Endodermal cell (in vitro differentiated cells): Measurements from ENCODE around the gene FUT2. TPM values are rescaled to one million over a fixed set of nuclear protein-coding genes. Genes with fewer than 3 reads are reported as not detected.

ENCODE experiments used
- DNase-seq: peaks from one replicate; pipeline ENCODE4 v3.0.0-alpha.2; 2017
- H3K27ac ChIP-seq: 2 replicates; pipeline ENCODE4 v1.5.1; 2013; ENCODE audit warnings: mild to moderate bottlenecking, low read depth, low read length, moderate library complexity
- H3K27me3 ChIP-seq: 2 replicates; pipeline ENCODE4 v1.6.1; 2013; ENCODE audit warnings: mild to moderate bottlenecking, low read length, moderate library complexity; ENCODE audit not compliant: insufficient read depth, control insufficient read depth, poor library complexity, severe bottlenecking
- H3K36me3 ChIP-seq: 2 replicates; pipeline ENCODE4 v1.7.0; 2013; ENCODE audit warnings: mild to moderate bottlenecking, low read length, moderate library complexity; ENCODE audit not compliant: control insufficient read depth, insufficient read depth
- H3K4me1 ChIP-seq: one replicate; pipeline ENCODE4 v1.7.0; 2013; ENCODE audit warnings: low read length; ENCODE audit not compliant: control insufficient read depth, insufficient read depth
- H3K4me3 ChIP-seq: 2 replicates; pipeline ENCODE4 v1.5.1; 2013; ENCODE audit warnings: mild to moderate bottlenecking, low read length, moderate library complexity
- H3K9ac ChIP-seq: 2 replicates; pipeline ENCODE4 v1.6.1; 2013; ENCODE audit warnings: mild to moderate bottlenecking, low read length, moderate library complexity; ENCODE audit not compliant: poor library complexity, severe bottlenecking; ENCODE audit errors: extremely low read depth
- H3K9me3 ChIP-seq: 2 replicates; pipeline ENCODE4 v1.6.1; 2013; ENCODE audit warnings: mild to moderate bottlenecking, low read length, moderate library complexity; ENCODE audit not compliant: control insufficient read depth
- H3K27ac Mint-ChIP-seq: 2 replicates; pipeline ENCODE4 v1.8.0; 2020; ENCODE audit warnings: mixed read lengths
- H3K27me3 Mint-ChIP-seq: 2 replicates; pipeline ENCODE4 v1.8.0; 2021; ENCODE audit warnings: mild to moderate bottlenecking, mixed read lengths; ENCODE audit not compliant: insufficient read depth
- H3K36me3 Mint-ChIP-seq: 2 replicates; pipeline ENCODE4 v1.8.0; 2020; ENCODE audit warnings: low read depth, mixed read lengths
- H3K4me1 Mint-ChIP-seq: 2 replicates; pipeline ENCODE4 v1.8.0; 2020; ENCODE audit warnings: mixed read lengths
- H3K4me3 Mint-ChIP-seq: 2 replicates; pipeline ENCODE4 v1.8.0; 2020; ENCODE audit warnings: mild to moderate bottlenecking, moderate library complexity, mixed read lengths
- H3K9me3 Mint-ChIP-seq: 2 replicates; pipeline ENCODE4 v1.8.0; 2020; ENCODE audit warnings: mild to moderate bottlenecking, mixed read lengths
- WGBS, 2 experiments: methylation state at CpG; one replicate each; pipeline versions ENCODE4 v1.1.5 to v1.1.7; 2013; ENCODE audit warnings: missing lambda C conversion rate in 2 of 2, mixed read lengths in 1 of 2; ENCODE audit not compliant: insufficient coverage in 1 of 2, insufficient read length in 1 of 2; 5-methylcytosine and 5-hydroxymethylcytosine counted together
- total RNA-seq, 2 donors: library from RNA; stranded (reverse); fragmentation: NEBNext Ultra II Directional in 1 of 2; extraction: Animal tissue kit (Norgen Biotek cat#: 25700) in 1 of 2; gene quantifications; 2 replicates in 1 of 2; 3 replicates in 1 of 2; pipeline ENCODE4 v1.2.1, GENCODE V29; 2021
- TF ChIP-seq, protein P1 (sequence below): fragments of 200-600 bp; sonication (generic); conservative IDR thresholded peaks from 2 replicates; pipeline ENCODE4 v1.5.0; 2021; ENCODE audit warnings: antibody characterized with exemption, mild to moderate bottlenecking

The FUT2 gene
- total RNA-seq, 2 donors from 2014 or later: 5.8 to 11.0 TPM

GRCh38 chr19:48718711-48719231 is 23.0 kb downstream of the FUT2 start:
- H3K9me3 Mint-ChIP-seq: no peaks in the 10 kb centered on the region
- H3K4me1 ChIP-seq: no peaks in the 10 kb centered on the region
- no peak overlapping the region for H3K4me3 Mint-ChIP-seq
- H3K27me3 Mint-ChIP-seq: no peaks in the 10 kb centered on the region
- H3K27ac Mint-ChIP-seq: peak overlapping the region; percentile 57
- H3K4me1 Mint-ChIP-seq: peaks cover 21% of the 10 kb centered on the region
- no peaks in the 10 kb centered on the region for H3K36me3 Mint-ChIP-seq
- 59 to 75% methylated on average over 11 to 15 of the region's 15 CpGs for WGBS, 2 experiments
- H3K4me3 ChIP-seq: no peak overlapping the region
- peak; percentile 54 for DNase-seq
- H3K27me3 ChIP-seq: no peaks in the 10 kb centered on the region
- H3K27ac ChIP-seq: peak overlapping the region; percentile 44
- no peaks in the 10 kb centered on the region for H3K36me3 ChIP-seq
- no peaks in the 10 kb centered on the region for H3K9me3 ChIP-seq
- no peak overlapping the region for H3K9ac ChIP-seq
- TF ChIP-seq, protein P1, sequence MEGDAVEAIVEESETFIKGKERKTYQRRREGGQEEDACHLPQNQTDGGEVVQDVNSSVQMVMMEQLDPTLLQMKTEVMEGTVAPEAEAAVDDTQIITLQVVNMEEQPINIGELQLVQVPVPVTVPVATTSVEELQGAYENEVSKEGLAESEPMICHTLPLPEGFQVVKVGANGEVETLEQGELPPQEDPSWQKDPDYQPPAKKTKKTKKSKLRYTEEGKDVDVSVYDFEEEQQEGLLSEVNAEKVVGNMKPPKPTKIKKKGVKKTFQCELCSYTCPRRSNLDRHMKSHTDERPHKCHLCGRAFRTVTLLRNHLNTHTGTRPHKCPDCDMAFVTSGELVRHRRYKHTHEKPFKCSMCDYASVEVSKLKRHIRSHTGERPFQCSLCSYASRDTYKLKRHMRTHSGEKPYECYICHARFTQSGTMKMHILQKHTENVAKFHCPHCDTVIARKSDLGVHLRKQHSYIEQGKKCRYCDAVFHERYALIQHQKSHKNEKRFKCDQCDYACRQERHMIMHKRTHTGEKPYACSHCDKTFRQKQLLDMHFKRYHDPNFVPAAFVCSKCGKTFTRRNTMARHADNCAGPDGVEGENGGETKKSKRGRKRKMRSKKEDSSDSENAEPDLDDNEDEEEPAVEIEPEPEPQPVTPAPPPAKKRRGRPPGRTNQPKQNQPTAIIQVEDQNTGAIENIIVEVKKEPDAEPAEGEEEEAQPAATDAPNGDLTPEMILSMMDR: no peak

DNA sequence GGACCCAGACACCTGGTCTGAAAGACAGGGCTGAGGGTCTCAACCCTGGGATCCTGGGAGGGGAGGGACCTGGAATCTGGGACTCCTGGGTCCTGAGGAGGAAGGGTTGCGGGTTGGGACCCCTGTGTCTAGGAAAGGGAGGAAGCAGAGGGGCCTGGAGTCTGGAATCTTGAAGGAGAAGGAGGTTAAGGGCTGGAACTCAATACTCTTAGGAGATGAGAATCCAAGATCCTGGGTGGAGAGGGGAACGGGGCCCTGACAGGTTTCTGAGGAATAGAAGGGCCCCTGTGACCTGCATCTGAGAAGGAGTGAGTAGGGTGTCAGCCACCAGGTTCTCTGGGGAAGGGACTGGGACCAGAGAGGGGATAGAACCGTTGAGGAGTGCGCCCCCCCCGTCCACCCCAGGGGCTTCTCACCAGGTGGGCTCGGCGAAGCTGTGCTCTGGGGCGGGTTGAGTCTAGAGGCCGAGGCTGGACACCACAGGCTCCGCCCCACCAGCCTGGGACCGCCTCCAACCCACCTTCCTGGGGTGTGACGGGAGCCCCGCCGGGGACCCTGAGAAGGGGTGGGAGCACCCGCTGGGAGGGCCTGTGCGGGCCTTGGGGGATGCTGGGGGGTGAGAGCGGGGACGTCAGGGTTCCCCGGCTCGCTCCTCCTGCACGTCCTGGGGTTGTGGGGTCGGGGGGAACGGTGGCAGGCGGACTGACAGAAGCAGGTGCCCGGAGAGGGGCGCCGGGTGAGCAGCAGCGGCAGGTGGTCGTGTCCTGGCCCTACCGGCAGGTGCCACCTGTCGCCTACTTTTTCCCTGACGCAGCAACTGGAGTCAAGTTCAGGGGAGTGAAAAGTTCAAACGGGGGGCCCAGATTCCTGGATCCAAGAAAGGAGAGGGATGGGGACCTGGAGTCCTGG is 23.7 kb downstream of the FUT2 start, which contains the start of gene MAMSTR:
TSS of gene MAMSTR (minus strand) at position 463 of the 909 bp plus-strand sequence. CDS start 694 bp downstream, outside the sequence.
- H3K4me1 ChIP-seq: no peaks in the 10 kb centered on the region
- 91 to 93% methylated on average over 25 to 33 of the region's 33 CpGs for WGBS, 2 experiments
- no peaks in the 10 kb centered on the region for H3K9me3 ChIP-seq
- H3K27me3 ChIP-seq: no peaks in the 10 kb centered on the region
- no peaks in the 10 kb centered on the region for H3K9me3 Mint-ChIP-seq
- TF ChIP-seq, protein P1: peak; percentile 11
- H3K36me3 Mint-ChIP-seq: no peaks in the 10 kb centered on the region
- H3K27me3 Mint-ChIP-seq: no peaks in the 10 kb centered on the region
- peaks cover 20% of the 10 kb centered on the region for H3K4me1 Mint-ChIP-seq
- DNase-seq: no peak
- H3K4me3 ChIP-seq: peak within 1 kb of the TSS; percentile 88
- peak within 1 kb of the TSS; percentile 44 for H3K27ac ChIP-seq
- H3K4me3 Mint-ChIP-seq: peak within 1 kb of the TSS; percentile 91
- no peaks in the 10 kb centered on the region for H3K36me3 ChIP-seq
- no peak within 1 kb of the TSS for H3K9ac ChIP-seq
- peak within 1 kb of the TSS; percentile 57 for H3K27ac Mint-ChIP-seq

DNA sequence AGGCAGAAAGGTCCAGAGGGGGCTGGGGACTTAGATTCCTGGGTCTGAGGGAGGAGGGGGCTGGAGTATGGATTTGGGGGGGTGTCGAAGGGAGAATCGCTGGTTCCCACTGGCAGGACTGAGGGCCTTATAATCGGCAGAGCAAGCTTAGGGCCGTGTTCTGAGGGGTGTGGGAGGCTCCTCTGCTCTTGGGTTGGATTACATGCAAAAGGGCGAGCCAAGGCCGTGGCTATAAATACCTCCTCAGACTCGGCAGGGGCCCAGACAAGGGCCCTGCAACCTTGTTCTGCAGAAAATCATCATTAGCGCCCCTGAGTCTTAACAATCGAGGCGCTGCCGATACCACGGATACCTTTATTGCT is 24.5 kb downstream of the FUT2 start:
- no peak overlapping the region for H3K9ac ChIP-seq
- no peak for DNase-seq
- no peak overlapping the region for H3K27ac Mint-ChIP-seq
- H3K27me3 ChIP-seq: no peaks in the 10 kb centered on the region
- no peaks in the 10 kb centered on the region for H3K4me1 ChIP-seq
- no peak overlapping the region for H3K27ac ChIP-seq
- peak overlapping the region; percentile 91 for H3K4me3 Mint-ChIP-seq
- H3K4me3 ChIP-seq: peak overlapping the region; percentile 88
- no peaks in the 10 kb centered on the region for H3K36me3 Mint-ChIP-seq
- no peaks in the 10 kb centered on the region for H3K9me3 Mint-ChIP-seq
- H3K36me3 ChIP-seq: no peaks in the 10 kb centered on the region
- 34 to 39% methylated on average over 10 to 12 of the region's 12 CpGs for WGBS, 2 experiments
- peaks cover 16% of the 10 kb centered on the region for H3K4me1 Mint-ChIP-seq
- H3K9me3 ChIP-seq: no peaks in the 10 kb centered on the region
- TF ChIP-seq, protein P1: no peak
- H3K27me3 Mint-ChIP-seq: no peaks in the 10 kb centered on the region
